WI38 (cell line): Measurements from ENCODE around the gene RBPJ.

Experiments used
- H3K4me3 ChIP-seq: 2 replicates; pipeline ENCODE4 v1.5.1; 2011; ENCODE audit warnings: low read depth, mild to moderate bottlenecking, control low read depth, low read length
- TF ChIP-seq, protein P1 (sequence below): IDR thresholded peaks from 2 replicates; pipeline ENCODE4 v1.5.1; 2012; ENCODE audit warnings: low read depth, mild to moderate bottlenecking, control low read depth, low read length

Gene RBPJ

DNA sequence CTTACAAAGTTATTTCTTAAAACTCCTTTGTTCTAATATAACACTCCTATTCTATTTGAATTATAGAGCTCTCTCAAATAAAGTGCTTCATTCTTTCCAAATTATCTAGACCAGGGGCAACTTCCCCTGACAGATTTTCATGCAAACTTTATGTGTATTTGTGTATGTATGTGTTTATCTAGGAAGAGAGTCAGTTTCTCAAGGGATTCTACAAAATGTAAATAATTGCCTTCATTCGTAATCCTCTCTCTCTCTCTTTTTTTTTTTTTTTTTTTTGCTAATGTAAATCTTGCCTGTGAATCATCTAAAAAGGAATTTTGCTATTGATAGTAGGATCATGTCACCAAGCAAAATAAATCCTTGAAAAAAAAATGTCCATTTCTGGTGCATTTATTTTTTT, 38.9 kb upstream of the RBPJ start:
- TF ChIP-seq, protein P1, sequence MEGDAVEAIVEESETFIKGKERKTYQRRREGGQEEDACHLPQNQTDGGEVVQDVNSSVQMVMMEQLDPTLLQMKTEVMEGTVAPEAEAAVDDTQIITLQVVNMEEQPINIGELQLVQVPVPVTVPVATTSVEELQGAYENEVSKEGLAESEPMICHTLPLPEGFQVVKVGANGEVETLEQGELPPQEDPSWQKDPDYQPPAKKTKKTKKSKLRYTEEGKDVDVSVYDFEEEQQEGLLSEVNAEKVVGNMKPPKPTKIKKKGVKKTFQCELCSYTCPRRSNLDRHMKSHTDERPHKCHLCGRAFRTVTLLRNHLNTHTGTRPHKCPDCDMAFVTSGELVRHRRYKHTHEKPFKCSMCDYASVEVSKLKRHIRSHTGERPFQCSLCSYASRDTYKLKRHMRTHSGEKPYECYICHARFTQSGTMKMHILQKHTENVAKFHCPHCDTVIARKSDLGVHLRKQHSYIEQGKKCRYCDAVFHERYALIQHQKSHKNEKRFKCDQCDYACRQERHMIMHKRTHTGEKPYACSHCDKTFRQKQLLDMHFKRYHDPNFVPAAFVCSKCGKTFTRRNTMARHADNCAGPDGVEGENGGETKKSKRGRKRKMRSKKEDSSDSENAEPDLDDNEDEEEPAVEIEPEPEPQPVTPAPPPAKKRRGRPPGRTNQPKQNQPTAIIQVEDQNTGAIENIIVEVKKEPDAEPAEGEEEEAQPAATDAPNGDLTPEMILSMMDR: no peak

DNA sequence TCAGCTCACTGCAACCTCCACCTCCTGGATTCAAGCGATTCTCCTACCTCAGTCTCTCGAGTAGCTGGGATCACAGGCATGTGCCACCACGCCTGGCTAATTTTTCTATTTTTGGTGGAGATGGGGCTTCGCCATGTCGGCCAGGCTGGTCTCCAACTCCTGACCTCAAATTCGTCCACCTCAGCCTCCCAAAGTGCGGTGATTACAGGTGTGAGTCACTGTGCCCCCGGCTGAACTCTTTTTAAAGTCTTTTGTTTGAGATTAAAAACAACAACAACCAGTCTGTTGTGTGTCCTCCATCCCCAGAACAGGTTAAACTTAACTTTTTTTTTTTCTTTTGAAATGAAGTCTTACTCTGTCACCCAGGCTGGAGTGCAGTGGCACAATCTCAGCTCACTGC, 36.3 kb upstream of the RBPJ start:
- no peak overlapping the region for H3K4me3 ChIP-seq
- TF ChIP-seq, protein P1: no peak

More for the DNA sequence above, 38.9 kb upstream of the RBPJ start:
- H3K4me3 ChIP-seq: no peak overlapping the region

DNA sequence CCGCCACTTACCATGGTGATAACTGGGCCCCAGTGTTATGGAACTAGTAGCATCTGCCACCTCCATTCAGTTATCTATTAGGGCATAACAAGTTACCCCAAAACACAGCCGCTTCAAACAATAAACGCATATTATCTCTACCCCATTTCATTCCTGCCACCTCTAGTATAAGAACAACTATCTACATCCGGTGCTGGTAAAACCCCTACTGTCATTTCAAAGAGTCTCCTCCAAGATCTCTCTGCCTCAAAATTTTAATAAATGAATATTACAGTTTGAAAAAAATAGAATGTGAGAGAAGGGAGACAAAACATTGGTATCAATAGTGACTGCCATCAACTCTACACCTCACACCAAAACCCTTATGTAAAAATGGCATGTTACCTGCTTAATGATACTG, 35.5 kb upstream of the RBPJ start:
- TF ChIP-seq, protein P1: no peak
- H3K4me3 ChIP-seq: no peak overlapping the region

DNA sequence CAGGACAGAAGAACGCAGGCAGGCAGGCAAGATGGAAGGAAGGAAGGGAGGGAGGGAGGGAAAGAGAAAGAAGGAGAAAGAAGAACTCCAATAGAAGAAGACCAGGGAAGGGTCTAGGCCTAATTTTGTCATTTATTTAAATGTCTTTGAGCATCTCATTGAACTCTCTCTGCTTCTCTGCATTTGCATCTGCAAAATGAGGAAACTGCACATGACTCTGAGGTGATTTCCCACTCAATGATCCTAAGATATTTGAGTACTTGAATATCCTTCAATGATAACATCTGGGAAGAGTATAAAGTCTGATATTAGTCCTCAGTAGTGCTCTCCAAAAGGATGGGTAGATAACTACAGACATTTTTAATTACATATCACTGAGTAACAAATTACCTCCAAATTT, 33.1 kb upstream of the RBPJ start:
- no peak overlapping the region for H3K4me3 ChIP-seq
- TF ChIP-seq, protein P1: no peak

DNA sequence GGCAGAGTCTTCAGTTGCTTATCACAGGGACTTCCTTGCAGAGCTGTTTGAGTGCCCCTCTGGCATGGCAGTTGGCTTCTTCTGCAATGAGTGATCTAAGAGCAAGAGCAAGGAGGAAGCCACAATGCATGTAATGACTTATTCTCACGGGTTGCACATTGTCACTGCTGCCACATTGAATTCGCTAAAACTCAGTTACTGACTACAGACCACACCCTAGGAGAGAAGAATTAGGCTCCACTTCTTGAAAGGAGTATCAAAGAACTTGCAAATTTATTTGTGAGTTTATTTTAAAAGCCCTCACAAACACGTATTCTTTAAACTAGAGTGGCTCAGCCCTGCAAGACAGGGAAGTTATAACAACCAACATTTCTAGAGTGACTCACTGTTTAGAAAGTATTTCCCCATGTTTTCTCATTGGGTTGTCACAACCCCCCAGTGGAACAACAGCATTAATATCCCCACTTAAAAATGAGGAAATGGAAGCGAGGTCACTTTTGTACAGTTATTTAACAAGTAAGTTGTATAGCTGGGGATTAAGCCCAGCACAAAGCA, 32.4 kb upstream of the RBPJ start:
- no peak overlapping the region for H3K4me3 ChIP-seq
- TF ChIP-seq, protein P1: no peak

DNA sequence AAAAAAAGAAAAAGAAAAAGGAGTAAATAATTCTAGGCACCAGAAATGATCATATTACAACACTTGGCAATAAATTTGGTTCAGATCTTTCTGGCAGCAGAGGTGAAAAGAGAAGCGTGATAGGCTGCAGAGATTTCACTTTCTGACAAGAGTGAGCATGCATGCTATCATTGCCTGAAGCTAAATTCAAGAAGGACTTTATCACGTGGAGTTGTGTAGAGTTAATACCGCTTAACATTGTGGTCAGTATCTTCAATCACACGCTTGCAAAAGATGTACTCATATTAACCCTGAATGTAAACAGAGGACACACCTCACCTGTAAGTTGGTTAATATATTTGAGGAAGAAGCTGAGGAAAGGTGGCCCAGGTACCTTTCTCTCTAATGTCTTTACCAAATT, 31.4 kb upstream of the RBPJ start:
- TF ChIP-seq, protein P1: no peak
- no peak overlapping the region for H3K4me3 ChIP-seq

DNA sequence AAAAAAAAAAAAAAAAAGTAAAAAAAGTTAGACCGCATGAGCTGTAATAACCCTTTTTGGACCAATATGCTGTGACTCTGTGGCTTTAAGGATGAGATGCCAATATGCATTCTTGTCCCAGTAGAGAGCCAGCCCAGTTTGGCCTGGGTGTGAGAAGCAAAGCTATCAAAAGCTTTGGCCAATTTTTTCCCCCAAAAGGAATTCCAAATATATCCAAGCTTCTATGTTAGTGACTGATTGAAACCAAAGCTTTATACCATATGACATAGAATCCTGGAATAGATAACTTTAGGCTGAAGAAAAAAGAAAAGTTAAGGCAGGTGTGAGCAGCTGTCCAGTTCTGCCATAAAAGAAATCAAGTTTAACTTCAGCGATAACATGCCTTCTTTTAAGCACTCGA, 30.5 kb upstream of the RBPJ start:
- no peak overlapping the region for H3K4me3 ChIP-seq
- TF ChIP-seq, protein P1: no peak
